Liver (tissue), 9 donors: ENCODE results near the gene TOMM40L. TPM values are rescaled to one million over a fixed set of nuclear protein-coding genes. Genes with fewer than 3 reads are reported as not detected.

ENCODE experiments used
- DNase-seq: peaks from one replicate; pipeline ENCODE4 v3.0.0-alpha.2; 2017; ENCODE audit warnings: low spot score
- H3K27ac ChIP-seq, 2 donors: one replicate each; pipeline ENCODE4 v1.7.0; 2013; ENCODE audit warnings: inconsistent platforms in 2 of 2, low read length in 2 of 2, control low read depth in 1 of 2, low read depth in 1 of 2, mild to moderate bottlenecking in 1 of 2
- H3K27me3 ChIP-seq, 4 donors: one replicate each; pipeline versions ENCODE4 v1.6.1 to v1.7.0; 2013; ENCODE audit warnings: low read length in 3 of 4, inconsistent platforms in 1 of 4, mild to moderate bottlenecking in 1 of 4, moderate library complexity in 1 of 4; ENCODE audit not compliant: control insufficient read depth in 4 of 4, insufficient read depth in 4 of 4
- H3K36me3 ChIP-seq, 4 donors: one replicate each; pipeline versions ENCODE4 v1.6.1 to v1.7.0; 2013; ENCODE audit warnings: low read length in 3 of 4, mild to moderate bottlenecking in 3 of 4, low read depth in 1 of 4, moderate library complexity in 1 of 4; ENCODE audit not compliant: control insufficient read depth in 4 of 4, insufficient read depth in 3 of 4
- H3K4me1 ChIP-seq, 4 donors: one replicate each; pipeline versions ENCODE4 v1.6.1 to v1.7.0; 2013; ENCODE audit warnings: low read length in 3 of 4, mild to moderate bottlenecking in 3 of 4, moderate library complexity in 1 of 4; ENCODE audit not compliant: control insufficient read depth in 4 of 4, insufficient read depth in 4 of 4
- H3K4me3 ChIP-seq, 3 donors: one replicate each; pipeline versions ENCODE4 v1.6.1 to v1.7.0; 2013; ENCODE audit warnings: low read length in 3 of 3, control low read depth in 1 of 3, low read depth in 1 of 3, mild to moderate bottlenecking in 1 of 3
- H3K9ac ChIP-seq, 2 donors: one replicate each; pipeline ENCODE4 v1.7.0; 2013; ENCODE audit warnings: low read length in 2 of 2, mild to moderate bottlenecking in 2 of 2, moderate library complexity in 2 of 2, control low read depth in 1 of 2, low read depth in 1 of 2
- H3K9me3 ChIP-seq, 4 donors: one replicate each; pipeline versions ENCODE4 v1.6.1 to v1.7.0; 2013; ENCODE audit warnings: low read length in 3 of 4; ENCODE audit not compliant: control insufficient read depth in 4 of 4
- EGR1 ChIP-seq, 2 donors: IDR thresholded peaks; 2 replicates each; pipeline ENCODE4 v1.6.1; 2016 to 2018; ENCODE audit warnings: antibody characterized with exemption in 2 of 2, low read depth in 2 of 2
- FOXA1 ChIP-seq: IDR thresholded peaks from 2 replicates; pipeline ENCODE4 v1.6.1; 2016; ENCODE audit warnings: antibody characterized with exemption
- FOXA2 ChIP-seq: IDR thresholded peaks from 2 replicates; pipeline ENCODE4 v1.6.1; 2016; ENCODE audit warnings: antibody characterized with exemption
- GABPA ChIP-seq, 2 donors: IDR thresholded peaks in 1 of 2; conservative IDR thresholded peaks in 1 of 2; 2 replicates each; pipeline ENCODE4 v1.6.1; 2016; ENCODE audit warnings: antibody characterized with exemption in 2 of 2, mild to moderate bottlenecking in 1 of 2, moderate library complexity in 1 of 2
- HNF4A ChIP-seq, 2 donors: conservative IDR thresholded peaks; 2 replicates each; pipeline ENCODE4 v1.6.1; 2016; ENCODE audit warnings: antibody characterized with exemption in 2 of 2, mild to moderate bottlenecking in 2 of 2
- HNF4G ChIP-seq: IDR thresholded peaks from 2 replicates; pipeline ENCODE4 v1.6.1; 2016; ENCODE audit warnings: antibody characterized with exemption
- JUND ChIP-seq, 2 donors: IDR thresholded peaks; 2 replicates each; pipeline ENCODE4 v1.6.1; 2016; ENCODE audit warnings: antibody characterized with exemption in 2 of 2
- NR2F2 ChIP-seq: IDR thresholded peaks from 2 replicates; pipeline ENCODE4 v1.6.1; 2016; ENCODE audit warnings: antibody characterized with exemption
- RAD21 ChIP-seq, 2 donors: IDR thresholded peaks; 2 replicates each; pipeline ENCODE4 v1.6.1; 2016; ENCODE audit warnings: antibody characterized with exemption in 2 of 2, mild to moderate bottlenecking in 2 of 2
- RXRA ChIP-seq, 2 donors: IDR thresholded peaks; 2 replicates each; pipeline ENCODE4 v1.6.1; 2017 to 2018; ENCODE audit warnings: antibody characterized with exemption in 2 of 2, mild to moderate bottlenecking in 1 of 2
- SP1 ChIP-seq: IDR thresholded peaks from 2 replicates; pipeline ENCODE4 v1.6.1; 2018; ENCODE audit warnings: antibody characterized with exemption, mild to moderate bottlenecking
- TAF1 ChIP-seq: conservative IDR thresholded peaks from 2 replicates; pipeline ENCODE4 v1.6.1; 2016; ENCODE audit warnings: antibody characterized with exemption, mild to moderate bottlenecking
- YY1 ChIP-seq: IDR thresholded peaks from 2 replicates; pipeline ENCODE4 v1.6.1; 2016; ENCODE audit warnings: antibody characterized with exemption, mild to moderate bottlenecking
- WGBS: extraction: QIAGEN DNeasy Blood & Tissue Kit; methylation state at CpG from one replicate; pipeline ENCODE4 v1.1.7; 2013; 5-methylcytosine and 5-hydroxymethylcytosine counted together
- polyA plus RNA-seq, 2 donors: library from polyadenylated mRNA; stranded (reverse) in 1 of 2; unstranded in 1 of 2; fragments of 200-250 nt in 1 of 2; fragments of >200 nt in 1 of 2; fragmentation: Nextera tagmentation in 1 of 2; extraction: Ambion mirVana in 1 of 2; gene quantifications; one replicate each; pipeline versions ENCODE4 v1.2.1 to v1.2.3, GENCODE V29; 2013 to 2015
- total RNA-seq, 2 donors: library from RNA; depleted of rRNA; stranded (reverse); fragments of >200 nt; gene quantifications; one replicate each; pipeline ENCODE4 v1.2.3, GENCODE V29; 2014
- TF ChIP-seq, protein P1 (sequence below): IDR thresholded peaks from 2 replicates; pipeline ENCODE4 v1.6.1; 2016; ENCODE audit warnings: antibody characterized with exemption
- TF ChIP-seq, protein P2 (sequence below): IDR thresholded peaks from 2 replicates; pipeline ENCODE4 v1.6.1; 2016; ENCODE audit warnings: antibody characterized with exemption, mild to moderate bottlenecking
- TF ChIP-seq, protein P3 (sequence below): fragments of 150-350 bp; IDR thresholded peaks from 2 replicates; pipeline ENCODE4 v1.5.1; 2017; ENCODE audit warnings: improper control_type of control experiment, low read depth, low read length; ENCODE audit not compliant: missing input control
- TF ChIP-seq, protein P4 (sequence below): IDR thresholded peaks from 2 replicates; pipeline ENCODE4 v1.6.1; 2016; ENCODE audit warnings: antibody characterized with exemption
- TF ChIP-seq, protein P5 (sequence below): IDR thresholded peaks from 2 replicates; pipeline ENCODE4 v1.6.1; 2016; ENCODE audit warnings: antibody characterized with exemption
- donor health status: healthy.
- donor health status: healthy.
- donor health status: healthy.
- donor health status: healthy.
- donor health status: healthy.

The TOMM40L gene
- 1 to 10 TPM; 6.7 to 7.4 TPM for total RNA-seq
- polyA plus RNA-seq = 10 to 100 TPM; 10.4 to 10.5 TPM

DNA sequence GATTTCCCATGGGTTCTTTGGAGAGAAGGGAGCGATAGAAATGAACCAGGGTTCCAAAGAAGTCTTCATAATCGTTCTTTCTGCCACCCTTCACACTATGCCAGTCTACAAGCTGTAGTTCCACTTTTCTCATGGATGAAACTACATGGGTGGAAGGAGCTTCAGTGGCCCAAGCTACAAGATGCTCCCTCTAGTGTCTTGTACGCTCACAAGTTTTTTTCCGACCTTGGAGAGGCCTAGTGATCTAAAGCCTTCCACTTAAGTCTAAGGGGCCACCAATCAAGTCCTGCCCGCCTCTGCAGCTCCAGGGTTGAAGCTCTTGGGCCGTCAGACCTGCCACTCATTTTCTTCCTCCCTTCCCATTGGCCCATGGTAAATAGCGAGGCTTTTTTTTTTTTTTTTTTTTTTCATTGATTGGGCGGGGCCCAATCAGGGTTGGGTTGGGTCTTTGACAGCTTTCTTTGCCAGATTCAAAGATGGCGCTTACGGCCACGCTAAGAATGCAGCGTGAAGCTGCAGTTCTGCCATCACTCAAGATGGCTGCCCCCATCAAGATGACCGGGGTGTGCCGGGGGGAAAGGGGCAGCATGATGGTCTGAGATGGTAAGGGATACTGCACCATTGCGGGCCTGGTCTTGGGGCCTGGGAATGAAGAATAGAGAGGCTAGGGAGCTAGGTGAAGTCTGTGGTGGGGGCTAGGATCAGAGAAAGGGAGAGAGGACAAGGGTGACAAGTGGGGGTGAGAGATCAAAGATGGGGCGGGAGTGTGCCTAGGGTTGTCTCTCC, at the start of gene TOMM40L:
Gene TOMM40L, plus strand, starts transcription at position 527 of the 786 bp plus-strand sequence. CDS start 430 bp downstream, outside the sequence.
- peak; percentile 81 for DNase-seq
- Histone ChIP-seq H3K27ac (peak within 1 kb of the TSS; percentile 86 to 87), H3K36me3 (peaks cover 4 to 20% (median 12%) of the 10 kb centered on the region in 4 donors), H3K4me3 (peak within 1 kb of the TSS; percentile 59 to 72 (median 64)), H3K27me3 (no peaks in the 10 kb centered on the region), H3K9me3 (no peaks in the 10 kb centered on the region), H3K9ac (peak within 1 kb of the TSS; percentile 24 to 26), H3K4me1 (peaks cover 0 to 51% (median 26%) of the 10 kb centered on the region in 4 donors)
- TF ChIP-seq JUND (IDR thresholded peaks at IDR 0.05) = peak in 1 of 2 donors; percentile 67
- TF ChIP-seq NR2F2 = peak; percentile 30
- no peak for TF ChIP-seq FOXA2
- peak in 1 of 2 donors; percentile 26 for TF ChIP-seq GABPA (IDR thresholded peaks at IDR 0.05 in 1 of 2, conservative IDR thresholded peaks at IDR 0.05 in 1 of 2)
- TF ChIP-seq, protein P1, sequence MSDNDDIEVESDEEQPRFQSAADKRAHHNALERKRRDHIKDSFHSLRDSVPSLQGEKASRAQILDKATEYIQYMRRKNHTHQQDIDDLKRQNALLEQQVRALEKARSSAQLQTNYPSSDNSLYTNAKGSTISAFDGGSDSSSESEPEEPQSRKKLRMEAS = no peak
- TF ChIP-seq, protein P2, sequence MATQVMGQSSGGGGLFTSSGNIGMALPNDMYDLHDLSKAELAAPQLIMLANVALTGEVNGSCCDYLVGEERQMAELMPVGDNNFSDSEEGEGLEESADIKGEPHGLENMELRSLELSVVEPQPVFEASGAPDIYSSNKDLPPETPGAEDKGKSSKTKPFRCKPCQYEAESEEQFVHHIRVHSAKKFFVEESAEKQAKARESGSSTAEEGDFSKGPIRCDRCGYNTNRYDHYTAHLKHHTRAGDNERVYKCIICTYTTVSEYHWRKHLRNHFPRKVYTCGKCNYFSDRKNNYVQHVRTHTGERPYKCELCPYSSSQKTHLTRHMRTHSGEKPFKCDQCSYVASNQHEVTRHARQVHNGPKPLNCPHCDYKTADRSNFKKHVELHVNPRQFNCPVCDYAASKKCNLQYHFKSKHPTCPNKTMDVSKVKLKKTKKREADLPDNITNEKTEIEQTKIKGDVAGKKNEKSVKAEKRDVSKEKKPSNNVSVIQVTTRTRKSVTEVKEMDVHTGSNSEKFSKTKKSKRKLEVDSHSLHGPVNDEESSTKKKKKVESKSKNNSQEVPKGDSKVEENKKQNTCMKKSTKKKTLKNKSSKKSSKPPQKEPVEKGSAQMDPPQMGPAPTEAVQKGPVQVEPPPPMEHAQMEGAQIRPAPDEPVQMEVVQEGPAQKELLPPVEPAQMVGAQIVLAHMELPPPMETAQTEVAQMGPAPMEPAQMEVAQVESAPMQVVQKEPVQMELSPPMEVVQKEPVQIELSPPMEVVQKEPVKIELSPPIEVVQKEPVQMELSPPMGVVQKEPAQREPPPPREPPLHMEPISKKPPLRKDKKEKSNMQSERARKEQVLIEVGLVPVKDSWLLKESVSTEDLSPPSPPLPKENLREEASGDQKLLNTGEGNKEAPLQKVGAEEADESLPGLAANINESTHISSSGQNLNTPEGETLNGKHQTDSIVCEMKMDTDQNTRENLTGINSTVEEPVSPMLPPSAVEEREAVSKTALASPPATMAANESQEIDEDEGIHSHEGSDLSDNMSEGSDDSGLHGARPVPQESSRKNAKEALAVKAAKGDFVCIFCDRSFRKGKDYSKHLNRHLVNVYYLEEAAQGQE = peak; percentile 89
- TF ChIP-seq TAF1 = peak; percentile 58
- TF ChIP-seq RXRA (IDR thresholded peaks at IDR 0.05) = peak; percentile 52 to 69
- TF ChIP-seq YY1 = peak; percentile 100
- TF ChIP-seq, protein P3, sequence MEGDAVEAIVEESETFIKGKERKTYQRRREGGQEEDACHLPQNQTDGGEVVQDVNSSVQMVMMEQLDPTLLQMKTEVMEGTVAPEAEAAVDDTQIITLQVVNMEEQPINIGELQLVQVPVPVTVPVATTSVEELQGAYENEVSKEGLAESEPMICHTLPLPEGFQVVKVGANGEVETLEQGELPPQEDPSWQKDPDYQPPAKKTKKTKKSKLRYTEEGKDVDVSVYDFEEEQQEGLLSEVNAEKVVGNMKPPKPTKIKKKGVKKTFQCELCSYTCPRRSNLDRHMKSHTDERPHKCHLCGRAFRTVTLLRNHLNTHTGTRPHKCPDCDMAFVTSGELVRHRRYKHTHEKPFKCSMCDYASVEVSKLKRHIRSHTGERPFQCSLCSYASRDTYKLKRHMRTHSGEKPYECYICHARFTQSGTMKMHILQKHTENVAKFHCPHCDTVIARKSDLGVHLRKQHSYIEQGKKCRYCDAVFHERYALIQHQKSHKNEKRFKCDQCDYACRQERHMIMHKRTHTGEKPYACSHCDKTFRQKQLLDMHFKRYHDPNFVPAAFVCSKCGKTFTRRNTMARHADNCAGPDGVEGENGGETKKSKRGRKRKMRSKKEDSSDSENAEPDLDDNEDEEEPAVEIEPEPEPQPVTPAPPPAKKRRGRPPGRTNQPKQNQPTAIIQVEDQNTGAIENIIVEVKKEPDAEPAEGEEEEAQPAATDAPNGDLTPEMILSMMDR = peak; percentile 37
- peak; percentile 76 to 80 for TF ChIP-seq RAD21 (IDR thresholded peaks at IDR 0.05)
- TF ChIP-seq, protein P4, sequence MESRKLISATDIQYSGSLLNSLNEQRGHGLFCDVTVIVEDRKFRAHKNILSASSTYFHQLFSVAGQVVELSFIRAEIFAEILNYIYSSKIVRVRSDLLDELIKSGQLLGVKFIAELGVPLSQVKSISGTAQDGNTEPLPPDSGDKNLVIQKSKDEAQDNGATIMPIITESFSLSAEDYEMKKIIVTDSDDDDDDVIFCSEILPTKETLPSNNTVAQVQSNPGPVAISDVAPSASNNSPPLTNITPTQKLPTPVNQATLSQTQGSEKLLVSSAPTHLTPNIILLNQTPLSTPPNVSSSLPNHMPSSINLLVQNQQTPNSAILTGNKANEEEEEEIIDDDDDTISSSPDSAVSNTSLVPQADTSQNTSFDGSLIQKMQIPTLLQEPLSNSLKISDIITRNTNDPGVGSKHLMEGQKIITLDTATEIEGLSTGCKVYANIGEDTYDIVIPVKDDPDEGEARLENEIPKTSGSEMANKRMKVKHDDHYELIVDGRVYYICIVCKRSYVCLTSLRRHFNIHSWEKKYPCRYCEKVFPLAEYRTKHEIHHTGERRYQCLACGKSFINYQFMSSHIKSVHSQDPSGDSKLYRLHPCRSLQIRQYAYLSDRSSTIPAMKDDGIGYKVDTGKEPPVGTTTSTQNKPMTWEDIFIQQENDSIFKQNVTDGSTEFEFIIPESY = peak; percentile 52
- peak; percentile 52 for TF ChIP-seq HNF4A (conservative IDR thresholded peaks at IDR 0.05)
- TF ChIP-seq, protein P5, sequence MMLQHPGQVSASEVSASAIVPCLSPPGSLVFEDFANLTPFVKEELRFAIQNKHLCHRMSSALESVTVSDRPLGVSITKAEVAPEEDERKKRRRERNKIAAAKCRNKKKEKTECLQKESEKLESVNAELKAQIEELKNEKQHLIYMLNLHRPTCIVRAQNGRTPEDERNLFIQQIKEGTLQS = no peak
- no peak for TF ChIP-seq EGR1 (IDR thresholded peaks at IDR 0.05; ENCODE audit: low read depth in 2 of 2)
- TF ChIP-seq HNF4G = peak; percentile 21
- peak; percentile 61 for TF ChIP-seq FOXA1
- TF ChIP-seq SP1 = peak; percentile 85
- WGBS = 2% methylated on average over 16 of the region's 16 CpGs
